GM18867 (cell line): ENCODE results near the gene KRTAP3-2.

ENCODE experiments used
- ATAC-seq: cut with Tn5 transposase; IDR thresholded peaks from one replicate; pipeline ENCODE4 v1.9.1; 2021; ENCODE audit warnings: mild to moderate bottlenecking, moderate library complexity; ENCODE audit not compliant: unreplicated experiment

Gene KRTAP3-2

DNA sequence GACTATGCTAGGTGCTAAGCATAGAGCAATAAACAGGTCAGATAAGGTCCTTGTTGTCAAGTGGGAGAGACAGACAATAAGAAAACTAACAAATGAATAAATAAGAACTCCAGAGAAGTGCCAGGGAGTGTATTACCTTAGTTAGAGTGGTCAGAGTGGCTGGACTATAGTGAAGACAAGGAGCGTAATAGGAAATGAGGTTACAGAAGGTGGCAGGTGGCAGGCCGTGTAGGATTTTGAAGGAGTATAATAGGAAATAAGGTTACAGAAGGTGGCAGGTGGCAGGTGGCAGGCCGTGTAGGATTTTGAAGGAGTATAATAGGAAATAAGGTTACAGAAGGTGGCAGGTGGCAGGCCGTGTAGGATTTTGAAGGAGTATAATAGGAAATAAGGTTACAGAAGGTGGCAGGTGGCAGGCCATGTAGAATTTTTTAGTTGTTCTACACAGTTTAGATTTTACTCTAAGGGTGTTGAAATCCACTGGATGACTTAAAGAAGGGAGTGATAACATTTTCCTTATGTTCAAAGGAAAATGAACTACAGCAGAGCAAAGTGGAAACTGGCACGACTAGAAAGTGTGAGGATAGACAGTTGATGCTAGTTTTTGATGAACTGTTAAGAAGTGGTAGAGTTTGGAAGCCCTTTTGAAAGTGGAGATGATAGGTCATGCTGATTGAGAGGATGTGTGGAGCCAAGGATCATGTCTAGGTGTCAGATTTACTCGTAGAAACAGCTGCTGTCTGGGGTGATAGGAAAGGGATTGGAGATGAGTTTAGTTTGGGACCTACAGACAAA, 12.8 kb upstream of the KRTAP3-2 start:
- ATAC-seq, result no peak

DNA sequence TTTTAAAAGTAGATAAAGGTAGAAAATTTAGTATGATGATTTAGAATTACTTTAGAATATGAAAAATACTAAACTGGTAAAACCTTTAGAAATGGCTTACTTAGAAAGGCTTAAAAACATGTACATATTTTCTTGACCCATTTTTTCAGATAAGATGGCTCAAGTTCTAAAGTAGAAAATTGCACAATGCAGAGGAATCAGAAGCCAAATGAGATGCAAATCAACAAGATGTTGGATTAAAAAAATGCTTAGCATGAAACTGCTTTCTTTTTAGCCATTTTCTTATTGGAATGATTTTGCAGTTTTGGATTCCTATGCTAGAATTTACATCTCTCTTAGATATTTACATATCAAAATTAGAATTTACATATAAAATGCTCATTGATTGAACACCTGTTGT, 10.7 kb upstream of the KRTAP3-2 start:
- no peak for ATAC-seq

DNA sequence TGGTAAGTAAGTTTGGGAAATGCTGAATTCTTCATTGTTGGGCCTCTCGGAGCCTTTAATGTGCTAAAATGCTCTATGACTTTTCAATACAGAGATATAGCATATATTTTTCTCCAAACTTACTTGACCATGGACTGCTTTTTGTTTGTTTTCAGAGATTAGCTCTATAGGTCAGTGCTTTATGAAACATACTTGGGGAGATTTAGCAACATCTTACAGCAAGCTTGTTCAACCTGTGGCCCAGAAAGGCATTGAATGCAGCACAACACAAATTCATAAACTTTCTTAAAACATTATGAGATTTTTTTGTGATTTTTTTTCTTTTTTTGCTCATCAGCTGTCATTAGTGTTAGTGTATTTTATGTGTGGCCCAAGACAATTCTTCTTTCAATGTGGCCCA, 10.2 kb upstream of the KRTAP3-2 start:
- ATAC-seq, result no peak

DNA sequence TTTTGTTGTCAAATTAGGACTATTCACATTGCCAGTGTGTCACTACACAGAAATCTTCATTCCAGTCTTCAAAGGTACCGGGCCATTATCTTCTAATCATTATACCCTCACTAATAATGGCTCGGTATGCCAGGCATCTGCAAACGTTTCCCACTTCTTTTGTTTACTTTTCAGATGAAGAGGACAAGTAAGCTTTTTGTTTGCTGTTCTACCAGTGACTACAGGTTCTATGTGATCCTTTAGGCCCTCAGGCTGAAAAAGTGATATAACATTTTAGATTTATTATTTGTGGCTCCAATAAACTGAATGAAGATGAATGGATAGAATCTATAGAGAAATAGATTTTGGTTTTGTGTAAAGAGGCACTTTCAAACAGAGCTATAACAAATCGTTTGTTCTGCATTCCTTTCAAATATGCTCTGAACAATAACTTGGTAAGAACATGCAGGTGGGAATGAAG, 9.6 kb upstream of the KRTAP3-2 start:
- no peak for ATAC-seq

DNA sequence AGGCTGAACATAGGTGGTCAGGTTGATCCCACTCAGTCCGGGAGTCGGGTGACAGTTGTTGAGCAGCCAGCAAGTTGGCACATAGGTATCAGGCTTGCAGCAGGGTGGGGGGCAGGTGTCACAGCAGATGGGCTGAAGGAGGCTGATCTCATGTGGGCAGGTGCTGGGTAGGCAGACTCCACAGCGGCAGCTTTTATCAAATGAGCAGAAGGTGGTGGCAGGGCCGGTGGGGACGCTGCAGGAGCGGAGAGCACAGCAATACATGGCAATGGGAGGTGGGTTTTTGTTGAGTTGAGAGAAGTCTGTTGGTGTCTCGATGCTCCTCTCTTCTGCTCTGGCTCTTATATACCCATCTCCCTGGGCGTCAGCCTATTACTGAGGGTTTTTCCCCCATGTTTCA, 9.1 kb upstream of the KRTAP3-2 start, which contains the start of gene KRTAP3-1:
KRTAP3-1 (minus strand) TSS at position 318 of the 400 bp plus-strand sequence; CDS start at position 264, 54 bp downstream.
- ATAC-seq, result no peak

DNA sequence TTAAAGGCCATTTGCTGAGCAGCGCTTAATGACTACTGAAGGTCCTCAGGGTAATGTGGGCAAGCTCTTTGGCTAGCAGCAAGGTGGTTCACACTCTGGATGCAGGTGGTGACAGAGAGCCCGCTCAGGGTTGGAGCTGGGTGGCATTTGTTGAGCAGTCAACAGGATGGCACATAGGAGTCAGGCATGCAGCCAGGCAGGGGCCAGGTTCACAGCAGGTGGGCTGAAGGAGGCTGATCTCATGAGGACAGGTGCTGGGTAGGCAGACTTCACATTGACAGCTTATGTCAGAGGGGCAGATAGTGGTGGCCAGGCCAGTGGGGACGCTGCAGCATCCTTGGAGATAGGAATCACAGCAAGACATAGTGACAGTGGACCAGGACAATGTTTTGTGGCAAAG, 4.7 kb upstream of the KRTAP3-2 start:
- ATAC-seq, result no peak

DNA sequence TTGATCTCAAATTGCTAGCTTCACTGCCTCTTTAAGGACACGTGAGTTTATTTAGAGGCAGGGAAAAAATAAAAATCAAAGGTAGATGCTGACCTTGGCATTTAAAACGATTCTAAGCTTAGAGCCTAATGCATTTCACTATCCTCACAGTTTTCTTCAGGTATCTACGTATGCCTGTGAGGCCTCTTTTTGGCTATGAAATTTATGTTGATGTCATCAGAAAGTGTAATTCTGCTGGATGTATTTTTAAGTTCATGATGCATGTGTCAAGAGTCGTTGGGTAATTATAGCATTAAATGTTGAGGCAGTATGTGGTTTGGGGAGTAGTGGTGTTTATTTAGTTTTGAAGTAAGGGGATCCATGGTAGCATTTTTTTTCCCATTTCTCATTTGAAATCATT, 4.2 kb upstream of the KRTAP3-2 start:
- no peak for ATAC-seq

DNA sequence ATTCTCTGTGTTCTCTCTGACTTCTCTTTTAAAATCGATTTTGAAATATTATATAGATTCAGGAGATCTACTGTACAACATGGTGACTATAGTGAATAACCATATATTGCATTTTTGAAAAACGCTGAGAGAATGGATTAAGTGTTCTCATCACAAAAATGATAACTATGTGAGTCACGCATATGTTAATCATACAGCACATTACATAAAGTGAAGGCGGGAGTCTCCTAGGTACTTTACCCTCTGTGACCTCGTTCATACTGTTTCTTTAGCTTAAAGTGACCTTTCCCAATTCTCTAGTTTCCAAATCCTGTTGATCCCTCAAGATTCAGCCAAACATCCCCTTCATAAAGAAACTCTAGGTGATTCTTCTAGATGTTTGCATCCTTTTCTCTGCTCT, 3.1 kb upstream of the KRTAP3-2 start:
- no peak for ATAC-seq

DNA sequence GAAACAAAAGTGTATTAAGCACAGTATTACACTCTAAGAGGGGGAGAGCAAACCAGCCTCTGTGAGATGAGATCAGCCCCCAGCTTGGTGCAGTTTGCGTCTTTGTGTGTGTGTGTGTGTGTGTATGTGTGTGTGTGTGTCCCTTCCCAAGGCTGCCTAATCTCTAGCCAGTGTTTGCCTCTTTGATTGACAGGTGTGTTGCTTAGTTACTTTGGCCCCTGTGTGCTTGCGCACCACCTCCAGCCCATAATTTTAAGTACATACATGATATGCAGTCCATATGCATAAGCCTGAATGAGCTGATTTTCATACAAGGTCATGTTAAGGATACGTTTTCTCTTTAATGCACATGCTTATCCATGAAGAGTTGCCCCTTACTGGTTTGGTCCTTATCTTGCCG, 2.1 kb upstream of the KRTAP3-2 start:
- no peak for ATAC-seq

DNA sequence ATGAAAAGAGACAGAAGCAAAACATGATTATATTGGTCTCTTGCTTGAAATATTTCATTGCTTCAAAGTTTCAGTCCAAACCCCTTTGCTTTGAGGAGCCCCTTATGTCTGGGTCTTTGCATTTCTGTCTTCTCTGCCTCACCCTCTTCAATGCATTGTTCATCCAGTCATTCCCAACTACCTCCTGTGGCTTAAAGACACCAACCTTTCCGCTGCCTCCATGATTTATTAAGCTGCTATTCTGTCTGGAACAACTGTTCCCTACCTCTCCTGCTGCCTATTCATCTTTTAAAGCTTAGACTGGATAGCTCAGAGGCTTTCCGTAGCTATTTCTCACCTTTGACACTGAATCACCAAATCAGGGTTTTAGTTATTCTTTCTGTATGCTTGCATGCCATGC, 2.3 kb downstream of the KRTAP3-2 start:
- no peak for ATAC-seq

DNA sequence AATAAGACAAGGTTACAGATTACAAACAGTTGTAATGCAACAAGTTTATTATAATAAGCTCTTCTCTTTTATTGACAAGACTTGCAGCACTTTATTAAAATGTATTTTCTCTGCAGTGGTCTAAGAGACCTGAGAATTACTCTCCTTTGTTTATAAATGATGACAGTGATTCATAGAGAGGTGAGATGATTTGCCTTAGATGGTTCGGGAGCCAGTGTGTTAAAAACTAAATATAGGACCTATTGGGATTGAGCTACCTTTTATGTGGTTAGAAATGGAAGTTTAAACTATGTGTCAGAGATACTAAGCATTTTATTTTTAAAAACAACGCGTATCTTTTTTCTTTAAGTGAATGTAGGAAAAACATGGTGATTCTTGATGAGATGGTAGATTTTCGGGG, 2.9 kb downstream of the KRTAP3-2 start:
- ATAC-seq, result no peak

DNA sequence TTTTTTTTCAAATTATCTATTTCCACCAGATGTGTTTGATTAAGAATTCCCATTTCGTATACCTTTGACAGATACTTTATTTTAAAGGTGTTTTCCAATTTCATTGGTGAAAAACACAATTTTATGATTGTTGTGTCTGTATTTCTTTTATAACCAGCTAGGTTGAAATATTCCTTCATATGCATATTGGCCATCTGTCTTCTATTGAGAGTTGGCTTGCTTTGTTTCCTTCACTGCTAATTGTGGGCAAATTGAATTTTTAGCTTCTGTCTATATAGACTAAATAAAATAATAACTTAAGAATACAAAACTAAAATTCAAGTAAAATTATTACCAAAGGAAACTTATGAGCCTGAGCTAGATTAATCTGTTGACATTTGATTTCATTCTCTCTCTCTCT, 4.6 kb downstream of the KRTAP3-2 start:
- no peak for ATAC-seq

DNA sequence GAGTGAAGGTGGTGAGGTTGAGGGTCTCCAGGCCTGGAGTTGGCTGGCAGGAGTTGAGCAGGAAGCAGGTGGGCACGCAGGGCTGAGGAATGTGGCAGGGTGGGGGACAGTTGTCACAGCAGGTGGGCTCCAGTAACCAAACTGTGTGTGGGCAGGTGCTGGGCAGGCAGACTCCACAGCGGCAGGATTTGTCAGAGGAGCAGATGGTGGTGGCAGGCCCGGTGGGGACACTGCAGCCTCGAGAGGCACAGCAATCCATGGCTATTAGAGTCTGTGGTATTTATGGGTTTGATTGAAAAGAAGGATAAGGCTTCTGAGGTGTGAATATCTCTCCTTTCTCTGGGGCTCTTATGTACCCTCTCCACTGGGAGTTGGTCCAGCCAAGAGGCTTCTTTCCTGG, 5.9 kb downstream of the KRTAP3-2 start, which contains the start of gene KRTAP3-3:
KRTAP3-3 (minus strand) TSS at position 326 of the 400 bp plus-strand sequence; CDS start at position 259, 67 bp downstream.
- ATAC-seq, result no peak

DNA sequence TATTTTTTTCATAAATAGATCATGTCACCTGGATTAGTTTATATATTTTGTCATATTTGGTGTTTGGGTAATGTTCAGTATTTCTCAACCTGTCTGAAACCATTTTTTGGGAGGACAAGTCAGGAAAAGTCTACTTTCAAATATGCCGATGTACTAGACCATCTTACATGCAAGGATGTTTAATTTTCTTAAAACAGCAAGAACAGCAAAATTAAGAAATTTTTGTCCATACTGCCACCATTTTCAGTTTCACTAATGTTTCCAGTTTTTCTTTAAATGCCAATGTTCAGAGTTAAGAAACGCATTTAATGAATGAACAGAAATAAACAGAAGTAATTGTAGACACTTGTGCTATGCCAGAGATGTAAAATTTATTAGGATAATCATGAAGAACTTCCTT, 6.6 kb downstream of the KRTAP3-2 start:
- no peak for ATAC-seq

DNA sequence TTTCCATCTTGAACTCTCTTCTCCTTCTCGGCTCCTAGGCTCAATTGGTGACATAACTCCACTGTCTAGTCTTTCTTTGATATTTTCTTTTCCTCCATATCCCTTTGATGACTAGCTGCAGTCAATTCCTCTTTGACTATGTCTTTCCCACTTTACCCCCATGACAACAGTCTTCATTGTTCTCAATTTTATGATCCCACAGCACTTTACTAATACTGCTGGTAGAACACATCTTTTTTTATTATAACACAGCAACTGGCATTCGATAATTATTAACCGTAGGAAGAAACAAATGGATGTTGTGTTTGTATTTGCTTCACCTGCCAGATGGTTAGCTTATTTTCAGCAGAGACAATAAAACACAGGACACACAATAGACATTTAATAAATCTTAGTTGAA, 7.0 kb downstream of the KRTAP3-2 start:
- ATAC-seq, result no peak

DNA sequence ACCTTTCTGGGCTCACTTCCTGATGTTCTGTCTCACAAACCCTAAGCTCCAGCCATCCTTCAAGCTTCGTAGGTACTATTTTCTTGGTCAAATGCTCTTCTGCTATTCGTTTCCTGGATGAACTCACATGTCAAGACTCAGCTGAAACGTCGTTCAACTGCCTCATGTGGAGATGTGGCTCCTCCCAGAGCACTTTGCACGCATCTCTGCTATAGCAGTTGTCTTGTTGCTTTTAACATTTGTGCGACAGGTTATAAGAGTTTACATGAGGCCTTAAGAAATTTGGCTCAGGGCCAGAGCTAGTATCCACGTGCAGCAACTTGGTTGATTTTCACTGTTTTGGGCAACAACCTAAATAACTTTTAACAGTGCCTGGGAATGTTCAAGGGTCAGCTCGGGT, 12.8 kb downstream of the KRTAP3-2 start:
- no peak for ATAC-seq

DNA sequence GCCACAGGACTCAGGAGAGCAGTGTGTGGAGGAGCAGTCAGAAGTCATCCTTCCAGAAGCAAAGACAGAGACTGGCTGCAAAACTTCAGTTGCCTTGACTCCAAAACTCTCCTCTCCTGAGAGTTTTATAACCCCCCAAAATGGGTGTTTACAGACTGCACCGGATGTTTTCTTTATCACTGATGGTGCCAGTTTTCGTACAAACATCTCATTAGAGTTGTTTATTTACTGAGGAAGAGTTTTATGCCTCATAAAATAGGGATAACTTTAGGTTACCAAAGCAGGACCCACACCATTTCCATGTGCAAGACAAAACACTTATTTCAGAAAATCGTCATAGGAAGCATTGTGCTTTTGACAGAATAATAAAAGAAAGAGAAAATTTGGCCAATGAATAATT, 15.5 kb downstream of the KRTAP3-2 start, which contains the start of gene KRT40:
KRT40 (minus strand) TSS at position 101 of the 400 bp plus-strand sequence; CDS start at position 48, 53 bp downstream.
- ATAC-seq, result no peak

DNA sequence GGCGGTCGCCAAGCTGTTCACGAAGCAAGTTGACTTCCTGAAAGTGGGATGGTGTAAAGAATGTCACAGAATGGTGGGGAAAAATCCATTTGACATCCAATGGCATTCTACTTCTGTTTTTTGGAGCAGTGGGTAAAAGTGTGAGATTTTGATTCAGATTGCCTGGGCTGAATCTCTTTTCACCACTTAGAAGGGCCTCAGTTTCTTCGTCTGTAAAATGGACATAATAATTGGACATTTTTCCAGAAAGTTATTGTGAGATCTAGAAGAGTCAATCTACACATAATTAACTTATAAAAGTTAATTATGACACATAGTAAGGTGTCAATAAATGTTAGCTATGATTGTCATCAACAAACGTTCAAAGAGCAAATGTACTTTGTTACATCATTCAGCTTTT, 18.6 kb downstream of the KRTAP3-2 start:
- no peak for ATAC-seq

DNA sequence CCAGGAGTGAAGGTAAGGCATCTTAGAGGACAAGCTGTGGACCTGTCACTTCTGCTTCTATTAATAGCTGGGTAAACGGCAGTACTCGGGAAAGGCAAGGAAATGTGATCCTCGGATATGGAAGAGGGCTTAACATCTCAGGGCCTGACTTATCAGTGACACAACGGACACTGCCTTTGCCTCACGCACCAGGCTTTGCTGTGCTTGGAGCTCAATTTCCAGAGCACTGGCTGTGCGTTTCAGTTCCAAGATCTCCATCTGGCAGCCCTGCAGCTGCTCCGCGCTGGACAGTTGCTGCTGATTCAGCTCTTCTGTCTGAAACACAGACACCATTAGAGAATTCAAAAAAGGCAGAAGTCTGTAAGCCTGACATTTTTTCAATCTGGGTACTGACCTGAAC, 19.1 kb downstream of the KRTAP3-2 start:
- no peak for ATAC-seq

DNA sequence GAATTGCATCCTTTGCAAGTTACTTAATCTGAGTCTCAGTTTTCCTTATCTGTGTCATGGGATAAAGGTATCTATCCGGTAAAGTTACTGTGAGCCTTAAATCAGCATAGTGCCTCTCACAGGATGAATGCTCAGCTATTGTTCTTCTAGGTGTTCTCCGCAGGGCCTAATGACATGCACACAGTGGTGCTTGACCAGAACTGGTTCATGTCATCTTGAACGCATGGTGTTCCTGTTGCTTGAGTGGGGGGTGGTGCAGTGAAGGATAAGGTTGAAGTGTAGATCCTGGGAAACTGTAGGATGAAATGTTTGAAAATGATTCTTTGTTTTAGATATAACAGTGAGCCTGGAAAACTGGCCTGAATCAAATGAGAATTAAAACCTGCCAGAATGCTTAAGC, 19.6 kb downstream of the KRTAP3-2 start:
- no peak for ATAC-seq

DNA sequence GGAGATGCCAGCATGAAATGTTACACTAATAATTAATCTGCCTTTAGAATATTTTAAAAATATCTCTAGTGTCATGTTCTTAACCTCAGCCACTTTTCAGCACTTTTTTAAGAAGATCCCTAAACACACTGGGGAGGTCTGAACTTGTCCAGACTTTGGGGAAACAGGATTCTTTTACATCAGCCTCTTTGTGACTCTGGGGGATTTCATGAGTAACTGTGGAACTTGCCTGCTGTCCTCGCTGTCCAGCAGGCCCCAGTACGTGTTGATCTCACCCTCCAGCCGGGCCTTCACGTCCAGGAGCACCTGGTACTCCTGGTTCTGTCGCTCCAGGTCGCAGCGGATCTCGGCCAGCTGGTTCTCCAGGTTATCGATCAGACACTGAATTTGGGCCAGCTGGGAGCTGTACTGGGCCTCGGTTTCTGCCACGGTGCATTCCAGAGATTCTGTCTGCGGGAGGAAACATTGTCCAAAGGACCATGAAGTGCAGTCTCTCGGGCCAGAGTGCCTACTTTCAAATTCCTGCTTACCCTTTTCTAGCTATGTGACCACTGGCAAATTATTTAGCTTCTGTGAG, 21.0 kb downstream of the KRTAP3-2 start:
- no peak for ATAC-seq

DNA sequence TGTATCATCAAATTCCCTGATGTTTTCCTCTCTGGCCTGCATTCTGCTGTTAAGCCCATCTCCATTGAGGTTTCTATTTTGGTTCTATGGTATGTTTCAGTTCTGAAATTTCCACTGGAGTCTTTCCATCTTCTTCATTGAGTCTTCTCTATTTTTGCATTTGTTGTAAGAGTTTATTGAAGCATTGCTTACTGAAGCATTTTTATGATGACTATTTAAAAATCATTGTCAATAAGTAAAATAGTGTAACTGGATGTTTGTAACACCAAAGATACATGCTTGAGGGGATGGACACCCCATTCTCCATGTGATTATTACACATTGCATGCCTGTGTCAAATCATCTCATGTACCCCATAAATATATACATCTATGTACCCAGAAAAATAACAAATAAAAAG, 24.2 kb downstream of the KRTAP3-2 start:
- ATAC-seq, result no peak
